ENCODE results near the gene COX4I2.
A peak's percentile ranks its signal among the peaks of the same experiment; 100 is the strongest.
"Not testable (repeated sequence)": the region's sequence is repeated elsewhere in the genome, so short reads cannot be mapped to it uniquely, and the experiment has no call there.

COX4I2 gene

DNA sequence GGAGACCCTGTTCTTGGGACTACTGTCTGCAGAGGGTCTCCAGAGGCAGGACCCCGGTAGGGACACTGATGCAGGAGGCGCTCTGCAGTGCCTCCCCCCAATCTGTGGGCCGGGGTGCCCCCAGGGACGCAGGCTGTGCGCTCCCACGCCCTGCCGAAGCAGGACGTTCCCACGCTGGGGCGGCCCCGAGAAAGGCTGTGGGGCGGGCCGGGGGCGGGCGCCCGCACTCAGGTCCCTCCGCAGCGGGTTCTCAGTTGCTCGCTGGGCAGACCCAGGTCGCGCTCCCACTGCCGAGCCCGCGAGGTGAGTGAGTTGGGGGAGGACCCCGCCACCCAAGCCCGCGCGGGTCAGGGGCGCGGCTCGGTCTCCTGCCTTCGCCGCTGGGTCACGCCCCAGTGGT lies at the start of gene COX4I2:
COX4I2 (plus strand) TSS at position 253 of the 400 bp plus-strand sequence. CDS start 1,106 bp downstream, outside the sequence.
- no peak for DNase-seq

DNA sequence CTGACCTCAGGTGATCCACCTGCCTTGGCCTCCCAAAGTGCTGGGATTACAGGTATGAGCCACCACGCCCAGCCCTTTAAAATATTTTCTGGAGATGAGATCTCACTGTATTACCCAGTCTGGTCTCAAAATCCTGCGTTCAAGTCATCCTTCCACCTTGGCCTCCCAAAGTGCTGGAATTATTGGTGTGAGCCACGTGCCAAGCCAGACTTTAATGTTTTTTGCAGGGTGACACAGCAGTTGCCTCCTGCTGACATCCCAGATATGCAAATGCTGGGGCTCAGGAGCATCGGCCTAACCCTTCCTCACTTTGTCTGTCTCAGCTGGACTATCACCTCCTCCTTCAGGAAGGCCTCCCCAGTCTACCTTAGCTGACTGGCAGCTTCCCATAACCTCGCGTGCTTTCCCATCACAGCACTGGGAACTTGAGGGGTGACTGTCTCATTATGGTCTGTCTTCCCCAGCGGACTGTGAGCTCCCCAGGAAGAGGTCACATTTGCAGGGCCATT lies 46.9 kb upstream of the COX4I2 start:
- no peak for DNase-seq

DNA sequence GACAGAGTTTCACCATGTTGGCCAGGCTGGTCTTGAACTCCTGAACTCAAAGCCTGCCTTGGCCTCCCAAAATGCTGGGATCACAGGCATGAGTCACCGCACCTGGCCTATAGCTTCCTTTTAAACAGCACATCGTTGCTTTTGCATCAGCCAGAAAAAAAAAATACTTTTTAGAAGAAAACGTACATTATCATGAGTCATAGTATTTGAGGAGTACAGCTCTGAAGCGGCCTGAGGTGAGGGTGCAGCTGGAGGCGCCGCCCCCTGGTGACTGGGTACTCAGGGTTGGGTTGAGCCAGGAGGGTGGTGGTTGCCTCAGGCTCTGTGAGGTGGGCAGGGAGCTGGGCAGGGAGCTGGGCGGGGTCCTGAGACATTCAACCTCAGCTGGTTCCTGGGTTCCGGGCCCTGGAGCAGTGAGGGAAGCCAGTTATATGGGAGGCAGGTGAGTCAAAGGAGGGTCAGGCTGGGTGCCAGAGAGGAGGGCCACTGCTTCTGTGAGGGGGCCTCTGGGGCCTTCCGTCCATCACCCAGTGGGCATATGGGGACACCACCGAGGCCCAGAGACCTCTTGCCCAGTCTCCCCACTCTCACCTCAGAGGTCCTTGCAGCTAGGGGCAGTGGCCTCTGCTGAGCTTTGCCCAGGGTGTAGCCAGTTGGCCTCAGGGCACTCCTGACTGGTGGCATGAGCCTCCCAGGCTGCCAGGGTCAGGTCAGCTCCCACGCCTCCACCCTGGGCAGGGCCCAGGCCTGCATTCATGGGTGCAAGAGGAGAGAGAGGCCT lies 44.3 kb upstream of the COX4I2 start:
- no peak for DNase-seq

DNA sequence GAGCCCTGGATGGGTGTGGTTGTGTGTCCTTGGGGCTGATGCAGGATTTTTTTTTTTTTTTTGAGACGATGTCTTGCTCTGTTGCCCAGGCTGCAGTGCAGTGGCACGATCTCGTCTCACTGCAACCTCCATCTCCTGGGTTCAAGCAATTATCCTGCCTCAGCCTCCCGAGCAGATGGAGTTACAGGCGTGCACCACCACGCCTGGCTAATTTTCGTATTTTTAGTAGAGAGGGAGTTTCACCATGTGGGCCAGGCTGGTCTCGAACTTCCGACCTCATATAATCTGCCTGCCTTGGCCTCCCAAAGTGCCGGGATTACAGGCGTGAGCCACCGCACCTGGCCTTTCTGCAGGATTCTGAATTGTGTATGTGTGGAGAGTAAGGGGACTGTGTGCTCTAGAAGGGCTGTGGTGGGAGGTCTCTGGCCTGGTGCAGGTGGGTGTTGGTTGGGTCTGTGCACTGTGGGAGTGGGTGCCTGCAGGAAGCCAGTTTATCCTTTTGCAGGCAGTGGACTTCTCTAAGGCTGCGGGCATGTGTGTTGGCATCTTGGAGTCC lies 43.6 kb upstream of the COX4I2 start:
- no peak for DNase-seq

DNA sequence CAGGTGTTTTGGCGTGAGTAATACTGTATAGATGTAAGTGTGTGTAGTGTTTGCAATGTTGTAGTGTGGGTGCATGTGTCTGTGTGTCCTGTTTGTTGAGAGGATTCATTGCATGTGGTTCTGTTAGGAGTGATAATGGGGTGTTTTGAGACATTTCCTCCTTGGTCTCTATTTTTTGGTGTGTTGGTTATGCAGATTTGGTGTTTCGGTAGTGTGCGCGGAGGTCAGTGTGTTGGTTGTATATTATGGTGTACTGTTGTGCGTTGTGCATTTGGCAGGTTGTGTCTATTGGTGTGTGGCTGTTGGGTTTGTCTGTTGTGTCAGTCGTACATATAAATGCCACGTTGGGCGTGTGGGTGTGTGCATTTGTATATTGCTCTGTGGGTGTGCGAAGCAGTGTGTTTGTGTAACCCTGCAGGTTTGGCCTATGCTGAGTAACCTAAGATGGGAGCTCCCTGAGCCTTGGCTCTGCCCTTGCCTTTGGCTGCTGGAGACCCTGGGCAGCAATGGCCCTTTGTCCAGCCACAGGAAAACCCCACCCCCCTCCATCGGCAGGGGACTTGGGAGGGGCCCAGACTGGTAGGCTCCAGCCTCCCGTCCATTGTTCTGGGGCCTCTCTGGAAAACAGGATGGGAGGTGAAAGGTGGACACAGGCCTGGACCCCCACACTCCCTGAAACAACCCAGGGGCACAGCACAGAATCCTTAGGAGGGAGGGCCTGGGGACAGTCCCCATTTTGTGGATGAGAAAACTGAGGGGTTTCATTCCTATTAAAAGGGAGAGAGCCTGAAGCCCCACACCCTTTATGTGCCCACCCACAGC lies 42.9 kb upstream of the COX4I2 start:
- DNase-seq: no peak

DNA sequence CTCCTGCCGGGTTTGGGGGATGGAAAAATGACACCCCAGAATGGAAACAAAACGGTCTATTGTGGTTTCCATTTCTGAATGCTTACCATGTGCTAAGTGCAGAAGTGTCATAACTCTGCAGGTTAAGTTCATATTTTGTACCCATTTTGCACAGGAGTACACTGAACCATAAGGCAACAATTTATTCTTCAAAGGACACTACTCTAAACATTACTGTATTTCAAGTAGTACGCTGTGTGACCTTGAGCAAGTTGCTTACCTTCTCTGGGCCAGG lies 42.4 kb upstream of the COX4I2 start:
- no peak for DNase-seq

DNA sequence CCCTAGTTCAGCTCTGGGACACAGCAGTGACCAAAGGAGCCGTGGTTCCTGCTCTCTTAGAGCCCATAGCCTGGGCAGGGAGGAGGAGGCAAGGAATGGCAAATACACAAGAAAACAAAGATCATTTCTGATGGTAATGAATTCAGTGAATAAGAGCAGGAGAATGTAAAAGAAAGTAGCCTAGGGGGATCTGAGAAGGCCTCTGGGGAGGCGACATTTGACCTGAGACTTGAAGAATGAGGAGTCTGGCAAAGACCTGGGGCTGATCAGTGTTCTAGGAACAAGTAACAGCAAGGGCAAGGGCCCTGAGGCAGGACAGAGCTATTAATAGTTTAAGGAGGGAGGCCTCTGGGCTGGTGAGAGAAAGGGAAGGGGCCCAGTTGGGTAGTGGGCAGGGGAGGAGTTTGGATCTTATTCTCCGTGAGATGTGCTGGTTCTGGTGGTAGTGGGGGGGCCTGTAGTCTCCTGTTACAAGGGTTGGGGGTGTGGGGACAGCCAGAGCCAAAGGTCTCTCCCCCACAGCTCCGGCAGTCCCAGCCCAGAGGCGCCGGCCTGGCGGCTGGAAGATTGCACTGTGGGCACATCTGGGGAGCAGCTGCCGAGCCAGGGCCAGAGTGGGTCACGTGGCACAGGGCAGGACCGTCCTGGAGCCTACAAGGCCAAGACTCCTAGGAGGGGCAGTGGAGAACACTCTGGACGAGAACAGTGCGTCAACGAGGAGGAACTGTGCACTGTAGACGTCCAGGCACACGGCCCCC lies 41.9 kb upstream of the COX4I2 start:
- DNase-seq: no peak

DNA sequence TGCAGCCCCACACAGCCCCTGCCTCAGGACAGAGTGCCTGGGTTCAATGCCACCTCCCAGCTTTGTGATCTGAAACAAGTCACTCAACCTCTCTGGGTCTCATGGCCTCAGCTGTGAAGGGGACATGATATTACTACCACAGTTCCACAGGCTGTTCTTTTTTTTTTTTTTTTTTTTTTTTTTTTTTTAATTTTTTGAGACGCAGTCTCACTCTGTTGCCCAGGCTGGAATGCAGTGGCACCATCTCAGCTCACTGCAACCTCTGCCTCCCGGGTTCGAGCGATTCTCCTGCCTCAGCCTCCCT lies 41.3 kb upstream of the COX4I2 start:
- not testable (repeated sequence) for DNase-seq

DNA sequence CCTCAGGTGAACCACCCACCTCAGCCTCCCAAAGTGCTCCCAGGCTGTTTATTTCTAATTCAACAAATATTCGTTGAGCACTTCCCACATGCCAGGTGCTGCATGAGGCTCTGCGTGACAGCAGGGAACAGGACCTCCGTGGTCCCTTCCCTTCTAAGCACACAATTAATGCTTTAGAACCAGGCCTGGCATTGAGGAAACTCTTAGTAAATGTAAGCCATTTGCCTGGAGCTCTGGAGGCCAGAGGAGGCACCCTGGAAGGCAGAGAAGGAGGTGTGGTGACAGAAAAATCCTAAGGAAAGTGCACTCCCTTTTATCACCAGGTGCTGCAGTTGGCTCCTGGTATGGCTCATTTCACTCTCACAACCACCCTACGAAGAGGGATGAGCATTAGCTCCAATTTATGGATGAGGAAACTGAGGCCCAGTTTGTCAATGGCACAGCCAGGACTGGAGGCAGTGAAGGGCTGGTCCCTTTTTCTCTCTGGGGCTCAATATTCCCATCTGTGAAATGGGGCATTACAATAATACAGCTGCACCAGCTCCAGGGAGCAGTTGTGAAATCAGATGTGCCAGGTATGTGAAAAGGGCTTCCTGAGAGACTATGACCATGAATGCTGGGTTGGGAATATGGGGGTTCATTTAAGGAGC lies 40.8 kb upstream of the COX4I2 start:
- no peak for DNase-seq

DNA sequence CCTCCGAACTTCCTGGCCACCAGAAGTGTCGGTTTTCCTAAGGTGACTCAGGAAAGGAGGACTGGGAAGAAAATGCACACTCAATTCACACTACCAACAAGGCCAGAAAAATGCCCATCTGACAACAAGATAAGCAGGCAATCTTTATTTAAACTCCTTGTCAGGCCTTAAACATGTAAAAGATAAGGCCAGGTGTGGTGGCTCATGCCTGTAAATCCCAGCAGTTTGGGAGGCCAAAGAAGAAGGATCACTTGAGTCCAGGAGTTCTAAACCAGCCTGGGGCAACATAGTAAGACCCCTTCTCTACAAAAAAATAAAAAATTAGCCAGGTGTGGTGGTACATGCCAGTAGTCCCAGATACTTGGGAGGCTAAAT lies 40.2 kb upstream of the COX4I2 start:
- no peak for DNase-seq

DNA sequence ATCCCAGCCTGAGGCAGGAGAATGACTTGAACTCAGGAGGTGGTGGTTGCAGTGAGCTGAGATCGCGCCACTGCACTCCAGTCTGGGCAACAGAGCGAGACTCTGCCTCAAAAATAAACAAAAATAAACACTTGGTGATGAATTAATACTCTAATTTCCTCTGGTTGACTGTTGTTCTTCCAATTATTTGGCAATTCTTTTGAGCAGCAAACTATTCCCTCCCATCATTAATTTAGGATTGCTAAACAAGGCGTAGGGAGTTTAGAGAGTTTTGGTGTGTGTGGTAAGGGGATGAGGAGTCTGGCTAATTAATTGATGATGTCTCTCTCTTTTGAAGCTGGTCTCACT lies 35.3 kb upstream of the COX4I2 start:
- no peak for DNase-seq

DNA sequence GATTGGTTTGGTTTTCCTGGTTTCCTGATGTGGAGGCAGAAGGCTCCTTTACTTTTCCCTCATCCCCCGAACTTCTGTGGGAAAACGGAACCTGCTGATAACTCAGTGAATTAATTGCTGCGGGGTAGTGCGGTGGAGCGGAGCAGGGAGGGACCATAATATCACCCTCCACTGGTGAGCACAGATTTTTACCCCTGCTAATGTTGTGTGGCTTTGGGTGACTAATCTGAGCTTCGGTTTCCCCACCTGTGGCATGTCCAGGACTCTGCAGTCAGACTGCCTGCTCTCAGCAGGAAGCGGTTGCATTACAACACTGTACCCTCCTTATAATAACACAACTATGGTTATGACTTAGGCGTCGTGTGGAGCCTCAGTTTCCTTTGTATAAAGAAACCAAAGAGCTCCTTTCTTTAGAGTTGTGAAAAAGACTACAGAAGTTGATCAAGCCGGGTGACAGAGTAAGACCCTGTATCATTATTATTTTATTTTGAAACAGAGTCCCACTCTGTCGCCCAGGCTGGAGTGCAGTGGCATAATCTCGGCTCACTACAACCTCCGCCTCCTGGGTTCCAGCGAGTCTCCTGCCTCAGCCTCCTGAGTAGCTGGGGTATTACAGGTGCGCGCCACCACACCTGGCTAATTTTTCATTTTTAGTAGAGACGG lies 34.8 kb upstream of the COX4I2 start:
- DNase-seq: peak; percentile 49 to 51

DNA sequence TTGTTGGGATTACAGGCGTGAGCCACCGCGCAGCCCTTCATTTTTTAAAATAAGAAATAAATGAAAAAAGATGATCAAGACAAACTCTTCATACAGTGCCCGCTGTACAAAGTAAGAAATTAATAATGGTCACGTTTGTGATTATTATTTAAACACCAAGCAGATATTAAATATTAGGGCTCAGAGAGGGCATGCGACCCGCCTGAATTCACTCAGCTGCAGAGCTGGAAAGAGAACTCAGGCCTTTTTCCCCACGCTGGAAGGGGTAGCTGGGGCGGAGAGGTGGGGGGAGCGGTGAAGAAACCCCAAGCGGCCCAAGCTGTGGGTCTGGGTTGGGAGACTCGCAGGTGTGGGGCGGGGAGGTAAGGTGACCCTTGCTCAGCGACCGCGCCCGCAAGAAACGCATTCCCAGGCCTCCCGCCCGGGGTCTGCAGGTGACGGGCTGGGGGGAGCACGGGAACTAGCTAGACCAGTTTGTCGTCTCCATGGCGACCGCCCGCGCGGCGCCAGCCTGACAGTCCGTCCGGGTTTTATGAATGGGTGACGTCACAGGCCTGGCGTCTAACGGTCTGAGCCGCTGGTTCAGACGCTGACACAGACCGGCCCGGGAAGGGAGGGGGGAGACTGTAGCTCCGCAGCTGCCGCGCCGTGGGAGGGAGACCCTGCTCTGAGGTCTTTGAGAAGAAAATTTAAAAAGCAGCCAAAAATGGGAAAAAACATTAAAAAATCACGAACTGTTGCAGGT lies 33.7 kb upstream of the COX4I2 start:
- peak; percentile 72 to 78 for DNase-seq

DNA sequence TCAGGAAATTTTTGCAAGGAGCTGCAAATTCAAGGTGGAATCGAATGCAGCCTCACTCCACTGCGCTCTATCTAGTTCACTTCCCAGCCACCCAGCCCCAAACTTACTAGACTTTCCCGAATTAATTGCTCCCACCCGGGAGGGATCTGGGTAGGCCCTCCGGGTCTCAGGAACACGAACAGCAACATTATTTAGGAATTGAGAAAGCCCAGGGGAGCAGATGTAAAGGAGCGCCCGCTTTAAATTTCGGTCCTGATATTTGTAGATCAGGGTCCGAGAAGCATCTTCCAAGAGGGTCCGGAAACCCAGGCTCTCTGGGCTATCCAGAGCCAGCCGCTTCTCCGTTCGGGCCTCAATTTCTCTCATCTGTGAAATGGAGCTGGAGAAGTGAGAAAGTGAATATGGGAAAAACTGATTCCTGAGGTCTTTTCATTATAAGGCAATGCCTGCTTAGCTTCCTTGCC lies 33.1 kb upstream of the COX4I2 start:
- DNase-seq: no peak

DNA sequence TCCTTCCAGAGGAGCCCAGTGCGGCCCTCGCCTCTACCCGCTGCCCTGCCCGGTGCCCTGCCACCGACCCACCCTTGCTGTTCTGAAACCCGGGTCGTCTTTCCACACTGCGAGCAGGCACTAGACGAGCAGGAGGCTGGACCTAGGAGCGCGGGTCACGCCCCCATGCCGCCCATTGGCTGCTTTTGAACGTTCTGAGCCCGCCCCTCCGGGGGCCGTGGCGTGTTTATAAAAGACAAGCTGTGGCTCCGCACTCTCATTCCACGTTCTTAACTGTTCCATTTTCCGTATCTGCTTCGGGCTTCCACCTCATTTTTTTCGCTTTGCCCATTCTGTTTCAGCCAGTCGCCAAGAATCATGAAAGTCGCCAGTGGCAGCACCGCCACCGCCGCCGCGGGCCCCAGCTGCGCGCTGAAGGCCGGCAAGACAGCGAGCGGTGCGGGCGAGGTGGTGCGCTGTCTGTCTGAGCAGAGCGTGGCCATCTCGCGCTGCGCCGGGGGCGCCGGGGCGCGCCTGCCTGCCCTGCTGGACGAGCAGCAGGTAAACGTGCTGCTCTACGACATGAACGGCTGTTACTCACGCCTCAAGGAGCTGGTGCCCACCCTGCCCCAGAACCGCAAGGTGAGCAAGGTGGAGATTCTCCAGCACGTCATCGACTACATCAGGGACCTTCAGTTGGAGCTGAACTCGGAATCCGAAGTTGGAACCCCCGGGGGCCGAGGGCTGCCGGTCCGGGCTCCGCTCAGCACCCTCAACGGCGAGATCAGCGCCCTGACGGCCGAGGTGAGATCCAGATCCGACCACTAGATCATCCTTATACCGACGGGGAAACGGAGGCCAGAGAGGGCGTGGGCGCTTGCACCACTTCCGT lies 32.4 kb upstream of the COX4I2 start, which contains the start of gene ID1:
ID1 (plus strand) TSS at position 259 of the 871 bp plus-strand sequence; CDS start at position 358, 99 bp downstream.
- DNase-seq: peak; percentile 90 to 92

DNA sequence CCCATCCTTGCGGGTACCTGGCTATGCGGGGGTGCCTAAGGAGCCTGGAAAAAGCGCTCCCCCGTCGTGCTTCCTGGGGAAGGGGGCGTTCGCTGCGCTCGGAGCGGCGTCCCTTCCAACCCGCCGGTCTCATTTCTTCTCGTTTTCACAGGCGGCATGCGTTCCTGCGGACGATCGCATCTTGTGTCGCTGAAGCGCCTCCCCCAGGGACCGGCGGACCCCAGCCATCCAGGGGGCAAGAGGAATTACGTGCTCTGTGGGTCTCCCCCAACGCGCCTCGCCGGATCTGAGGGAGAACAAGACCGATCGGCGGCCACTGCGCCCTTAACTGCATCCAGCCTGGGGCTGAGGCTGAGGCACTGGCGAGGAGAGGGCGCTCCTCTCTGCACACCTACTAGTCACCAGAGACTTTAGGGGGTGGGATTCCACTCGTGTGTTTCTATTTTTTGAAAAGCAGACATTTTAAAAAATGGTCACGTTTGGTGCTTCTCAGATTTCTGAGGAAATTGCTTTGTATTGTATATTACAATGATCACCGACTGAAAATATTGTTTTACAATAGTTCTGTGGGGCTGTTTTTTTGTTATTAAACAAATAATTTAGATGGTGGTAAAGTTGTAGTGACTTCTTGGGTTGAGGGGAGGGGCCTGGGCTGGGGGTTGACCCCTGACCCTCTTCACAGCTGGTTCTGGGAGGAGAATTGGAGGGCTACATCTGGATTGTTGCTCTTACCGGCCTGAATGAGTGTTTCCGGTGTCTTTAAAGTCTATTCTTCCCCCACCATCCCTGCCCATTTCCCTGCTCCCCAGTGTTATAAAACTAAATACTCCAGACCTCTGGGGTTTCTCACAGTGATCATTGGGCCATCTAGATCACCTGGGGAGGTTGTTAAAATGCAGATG lies 31.6 kb upstream of the COX4I2 start:
- peak in 1 of 2 donors; percentile 25 for DNase-seq

DNA sequence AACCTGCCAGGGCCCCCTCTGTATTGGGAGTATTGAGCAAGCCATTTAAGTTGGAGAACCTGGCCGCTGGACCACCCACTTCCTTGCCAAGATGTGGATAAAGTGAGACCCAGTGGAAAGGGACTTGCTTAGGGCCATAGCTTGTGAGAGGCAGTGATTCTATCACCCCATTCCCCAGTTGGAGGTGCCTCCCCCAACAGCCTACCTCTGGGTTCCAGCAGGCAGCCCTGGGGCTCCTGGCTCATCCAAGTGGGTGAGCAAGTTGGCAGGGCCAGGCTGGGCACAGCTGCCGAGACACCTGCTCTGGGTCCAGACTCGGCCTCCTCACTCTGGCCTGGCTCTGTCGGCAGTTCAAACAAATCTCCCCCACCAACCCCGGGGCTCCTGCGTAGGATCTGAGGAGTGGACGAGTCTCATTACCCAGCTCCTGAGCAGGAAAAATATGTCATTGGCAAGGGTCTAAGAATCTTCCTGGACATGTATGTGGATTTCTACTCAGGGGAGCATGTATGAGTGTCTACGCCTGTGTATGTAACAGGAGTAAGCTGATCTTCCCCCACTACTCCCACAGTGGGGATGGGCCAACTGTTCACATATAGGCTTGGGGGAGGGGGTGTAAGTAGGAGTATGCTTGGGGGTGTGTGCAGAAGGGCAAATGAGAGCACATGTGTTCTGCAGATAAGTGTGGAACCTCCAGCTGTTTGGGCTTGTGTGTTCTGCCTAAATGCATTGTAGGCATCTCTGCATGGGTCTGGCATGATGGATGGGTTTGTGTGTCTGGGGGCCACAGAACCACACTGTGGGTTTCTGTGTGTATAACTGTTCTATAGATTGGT lies 30.7 kb upstream of the COX4I2 start:
- DNase-seq: no peak

DNA sequence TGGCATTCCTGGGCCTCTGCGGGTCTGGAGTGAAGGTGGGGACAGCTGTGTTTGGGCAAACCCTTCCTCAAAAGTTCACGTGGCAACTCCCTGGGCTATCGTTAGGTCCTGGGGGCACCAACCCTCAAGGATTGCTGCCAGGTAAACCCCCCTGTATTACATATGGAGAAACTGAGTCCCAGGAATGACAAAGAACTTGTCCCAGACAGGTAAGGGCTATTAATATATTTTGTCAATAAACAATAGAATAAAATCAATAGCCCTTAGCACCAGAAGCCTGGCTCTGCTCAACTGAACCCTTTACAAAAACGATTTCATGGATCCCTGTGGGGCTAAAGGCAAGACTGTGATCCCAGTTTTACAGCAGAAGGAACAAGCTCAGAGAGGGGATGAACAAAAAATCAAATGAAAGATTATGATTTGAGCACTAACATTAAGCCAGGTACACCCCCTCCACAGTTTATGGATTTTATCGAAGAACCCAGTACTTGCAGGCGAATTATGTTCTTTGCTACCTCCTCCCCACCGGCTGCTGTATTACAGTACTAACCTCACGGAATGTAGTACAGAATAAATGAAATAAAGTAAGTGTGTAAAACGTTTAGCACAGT lies 30.0 kb upstream of the COX4I2 start:
- DNase-seq: no peak

Measured in stimulated activated CD4-positive, alpha-beta T cell treated with anti-CD3 and anti-CD28 coated beads, Interleukin-2, amount 100 ng/mL, for 24 hours (primary cell).